Urinary bladder (tissue), 4 donors: Measurements from ENCODE around the gene C6orf15. TPM values are rescaled to one million over a fixed set of nuclear protein-coding genes. Genes with fewer than 3 reads are reported as not detected.

ENCODE experiments used
- DNase-seq: peaks from one replicate; pipeline ENCODE4 v3.0.0-alpha.2; 2015; ENCODE audit errors: extremely low spot score
- H3K27ac ChIP-seq: one replicate; pipeline ENCODE4 v1.5.1; 2013; ENCODE audit warnings: low read depth, mild to moderate bottlenecking, moderate library complexity
- H3K36me3 ChIP-seq: one replicate; pipeline ENCODE4 v1.6.1; 2013; ENCODE audit warnings: mild to moderate bottlenecking, moderate library complexity; ENCODE audit not compliant: insufficient read depth
- H3K4me1 ChIP-seq: one replicate; pipeline ENCODE4 v1.6.1; 2013; ENCODE audit warnings: mild to moderate bottlenecking, moderate library complexity; ENCODE audit not compliant: insufficient read depth
- H3K4me3 ChIP-seq: one replicate; pipeline ENCODE4 v1.5.1; 2013; ENCODE audit warnings: low read depth, low read length
- WGBS: extraction: QIAGEN DNeasy Blood & Tissue Kit; methylation state at CpG from one replicate; pipeline ENCODE4 v1.1.7; 2013; 5-methylcytosine and 5-hydroxymethylcytosine counted together
- polyA plus RNA-seq: library from polyadenylated mRNA; stranded (reverse); fragments of 200-250 nt; gene quantifications from one replicate; pipeline ENCODE4 v1.2.3, GENCODE V29; 2013
- total RNA-seq: library from RNA; depleted of rRNA; stranded (reverse); fragments of >200 nt; gene quantifications from one replicate; pipeline ENCODE4 v1.2.3, GENCODE V29; 2014
- donor health status: healthy with polysubstance abuse.
- donor health status: healthy.

Gene C6orf15
- total and polyA plus RNA-seq, 2 donors = not detected

DNA sequence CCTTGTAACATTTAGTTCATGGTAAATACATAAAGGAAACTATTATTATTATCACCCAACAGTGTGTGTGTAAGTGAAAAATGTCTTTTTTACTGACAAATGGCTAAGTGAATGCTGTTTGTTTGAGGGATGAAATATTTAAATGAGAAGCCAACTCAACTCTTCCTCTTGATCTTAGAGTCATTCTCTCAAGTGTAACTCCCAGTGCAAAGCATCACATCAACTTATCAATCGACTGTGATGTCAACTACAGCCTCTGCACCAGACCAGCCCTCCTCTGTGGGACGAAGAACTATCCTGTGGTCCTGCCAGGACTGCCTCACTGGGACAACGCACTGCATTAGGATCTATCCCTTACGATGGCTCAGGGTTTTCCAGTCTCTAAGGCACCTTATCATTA is 5.3 kb downstream of the C6orf15 start:
- H3K4me3 ChIP-seq = no peak overlapping the region
- peaks cover 1% of the 10 kb centered on the region for H3K4me1 ChIP-seq
- no peak overlapping the region for H3K27ac ChIP-seq
- DNase-seq = no peak
- 66% methylated on average over 4 of the region's 4 CpGs for WGBS
- H3K36me3 ChIP-seq = no peaks in the 10 kb centered on the region

DNA sequence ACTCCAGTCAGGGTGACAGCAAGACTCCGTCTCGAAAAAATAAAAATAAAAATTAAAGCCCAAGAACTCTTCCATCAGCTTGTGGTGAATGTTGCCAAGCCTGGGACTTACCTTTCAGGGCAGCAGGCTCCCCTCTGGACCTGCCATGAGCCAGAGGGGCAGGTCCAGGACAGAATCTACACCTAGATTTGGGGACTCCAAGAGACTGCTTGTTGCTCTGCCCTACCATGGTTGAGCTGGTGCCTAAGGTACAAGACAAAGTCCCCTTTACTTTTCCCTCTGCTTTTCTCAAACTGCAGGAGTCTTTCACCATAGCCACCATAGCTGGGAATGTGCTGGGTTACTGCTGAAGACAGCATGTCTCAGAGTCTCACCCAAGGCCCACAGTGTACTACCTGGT is 9.2 kb downstream of the C6orf15 start:
- Histone ChIP-seq H3K4me3 (no peak overlapping the region), H3K27ac (no peak overlapping the region), H3K36me3 (no peaks in the 10 kb centered on the region), H3K4me1 (peaks cover 1% of the 10 kb centered on the region)
- 94% methylated on average over 2 of the region's 2 CpGs for WGBS
- no peak for DNase-seq

DNA sequence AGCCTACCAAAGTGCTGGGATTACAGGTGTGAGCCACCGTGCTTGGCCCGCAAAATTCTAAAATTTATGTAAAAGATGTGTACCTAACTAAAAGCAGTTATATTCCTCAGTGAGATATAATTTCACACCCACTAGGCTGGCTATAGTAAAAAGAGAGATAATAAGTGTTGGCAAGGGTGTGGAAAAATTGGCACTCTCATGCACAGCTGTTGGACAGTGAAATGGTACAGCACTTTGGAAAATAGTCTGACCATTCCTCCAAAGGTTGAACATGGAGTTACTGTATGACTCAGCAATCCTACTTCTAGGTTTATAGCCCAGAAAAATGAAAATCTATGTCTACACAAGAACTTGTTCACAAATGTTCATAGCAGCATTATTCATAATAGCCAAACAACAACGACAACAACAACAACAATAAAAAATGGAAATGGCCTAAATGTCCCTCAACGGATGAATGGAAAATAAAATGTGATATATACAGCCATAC is 13.9 kb downstream of the C6orf15 start:
- DNase-seq = no peak
- H3K4me1 ChIP-seq = peaks cover 1% of the 10 kb centered on the region
- no peak overlapping the region for H3K27ac ChIP-seq
- 91% methylated on average over 4 of the region's 4 CpGs for WGBS
- no peaks in the 10 kb centered on the region for H3K36me3 ChIP-seq
- no peak overlapping the region for H3K4me3 ChIP-seq

DNA sequence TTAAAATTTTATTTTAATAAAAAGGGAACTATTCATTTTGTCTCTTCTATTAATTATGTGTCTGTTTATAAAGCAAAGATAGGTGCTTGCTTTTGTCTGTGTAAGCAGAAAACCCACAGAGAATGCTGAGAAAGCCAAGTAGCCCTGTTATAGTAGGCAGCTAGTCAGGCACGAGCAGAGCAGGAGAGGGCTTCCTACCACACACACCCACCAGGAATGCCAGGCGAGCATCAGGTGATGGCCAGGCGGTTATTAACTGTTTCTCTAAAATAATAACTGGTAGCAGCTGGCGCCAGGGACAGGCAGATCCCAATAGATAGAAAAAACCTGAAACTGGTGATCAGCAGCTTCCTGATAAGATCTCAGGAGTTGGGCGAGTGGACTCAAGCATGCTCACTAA is 15.7 kb downstream of the C6orf15 start:
- H3K36me3 ChIP-seq = no peaks in the 10 kb centered on the region
- H3K27ac ChIP-seq = no peak overlapping the region
- DNase-seq = no peak
- no peaks in the 10 kb centered on the region for H3K4me1 ChIP-seq
- H3K4me3 ChIP-seq = no peak overlapping the region
- 67% methylated on average over 5 of the region's 5 CpGs for WGBS

DNA sequence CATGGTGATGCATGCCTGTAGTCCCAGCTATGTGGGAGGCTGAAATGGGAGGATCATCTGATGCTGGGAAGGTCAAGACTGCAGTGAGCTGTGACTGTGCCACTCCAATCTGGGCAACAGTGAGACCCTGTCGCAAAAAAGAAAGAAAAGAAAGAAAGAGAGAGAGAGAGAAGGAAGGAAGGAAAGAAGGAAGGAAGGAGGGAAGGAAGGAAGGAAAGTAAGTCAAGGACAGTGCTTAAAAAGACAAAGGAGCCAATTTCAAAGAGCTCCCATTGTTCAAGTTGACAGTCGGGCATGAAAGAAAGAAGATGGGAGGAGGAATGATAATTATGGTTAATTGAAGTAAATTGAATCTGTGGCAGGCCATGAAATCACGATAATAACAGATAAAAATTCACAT is 16.2 kb downstream of the C6orf15 start:
- DNase-seq = no peak
- no peak overlapping the region for H3K27ac ChIP-seq
- 80% methylated on average over 3 of the region's 3 CpGs for WGBS
- no peaks in the 10 kb centered on the region for H3K36me3 ChIP-seq
- no peaks in the 10 kb centered on the region for H3K4me1 ChIP-seq
- no peak overlapping the region for H3K4me3 ChIP-seq

DNA sequence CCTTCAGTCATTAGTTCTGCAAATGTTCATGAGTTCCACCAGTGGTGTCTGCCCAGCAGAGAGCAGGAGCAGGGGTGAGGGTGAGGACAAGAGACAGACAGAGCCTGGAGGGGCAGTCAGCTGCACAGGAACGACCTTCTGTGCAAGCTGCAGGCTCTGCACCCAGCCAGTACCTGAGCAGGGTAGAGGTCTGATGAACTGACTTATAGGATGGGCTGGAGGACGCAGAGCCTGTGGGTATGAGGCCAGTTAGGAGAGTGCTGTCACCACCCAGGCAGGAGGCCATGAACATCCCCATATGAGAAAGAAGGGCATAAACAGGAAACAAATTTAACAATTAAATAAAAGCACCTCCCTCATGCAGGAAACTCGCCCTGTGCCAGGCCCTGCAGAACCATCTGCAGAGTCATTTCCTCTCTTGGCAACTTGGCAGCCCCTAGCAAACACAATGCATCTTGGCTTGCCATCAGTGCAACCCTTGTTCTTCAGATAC is 17.9 kb downstream of the C6orf15 start:
- no peaks in the 10 kb centered on the region for H3K36me3 ChIP-seq
- H3K4me3 ChIP-seq = no peak overlapping the region
- no peaks in the 10 kb centered on the region for H3K4me1 ChIP-seq
- no peak for DNase-seq
- WGBS = 59% methylated on average over 3 of the region's 3 CpGs
- H3K27ac ChIP-seq = no peak overlapping the region

DNA sequence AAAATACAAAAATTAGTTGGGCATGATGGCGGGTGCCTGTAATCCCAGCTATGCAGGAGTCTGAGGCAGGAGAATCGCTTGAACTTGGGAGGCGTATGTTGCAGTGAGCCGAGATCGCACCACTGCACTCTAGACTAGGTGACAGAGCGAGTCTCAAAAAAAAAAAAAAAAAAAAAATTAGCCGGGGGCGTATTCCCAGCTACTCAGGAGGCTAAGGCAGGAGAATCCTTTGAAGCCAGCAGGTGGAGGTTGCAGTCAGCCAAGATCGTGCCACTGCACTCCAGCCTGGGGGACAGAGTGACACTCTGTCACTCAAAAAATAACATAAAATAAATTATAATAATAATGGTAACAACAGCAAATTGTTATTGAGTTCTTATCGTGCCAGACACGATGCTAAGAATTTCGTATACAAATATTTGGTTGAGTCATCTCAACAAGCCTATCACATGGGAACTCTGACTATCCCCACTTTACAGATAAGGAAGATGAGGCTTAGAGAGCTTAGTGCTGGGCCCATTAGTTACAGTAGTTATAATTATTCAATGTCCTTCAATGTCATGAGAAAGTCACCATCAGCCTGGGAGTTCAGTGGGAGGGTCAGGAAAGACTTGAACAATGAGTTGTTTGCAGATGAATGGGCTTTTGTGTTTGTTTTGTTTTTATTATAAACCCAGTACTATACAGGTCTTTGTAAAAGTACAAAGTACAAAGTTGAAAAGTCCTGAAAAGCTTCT is 19.4 kb downstream of the C6orf15 start:
- Histone ChIP-seq H3K27ac (no peak overlapping the region), H3K4me1 (no peaks in the 10 kb centered on the region), H3K36me3 (no peaks in the 10 kb centered on the region), H3K4me3 (no peak overlapping the region)
- 82% methylated on average over 12 of the region's 12 CpGs for WGBS
- DNase-seq = no peak

DNA sequence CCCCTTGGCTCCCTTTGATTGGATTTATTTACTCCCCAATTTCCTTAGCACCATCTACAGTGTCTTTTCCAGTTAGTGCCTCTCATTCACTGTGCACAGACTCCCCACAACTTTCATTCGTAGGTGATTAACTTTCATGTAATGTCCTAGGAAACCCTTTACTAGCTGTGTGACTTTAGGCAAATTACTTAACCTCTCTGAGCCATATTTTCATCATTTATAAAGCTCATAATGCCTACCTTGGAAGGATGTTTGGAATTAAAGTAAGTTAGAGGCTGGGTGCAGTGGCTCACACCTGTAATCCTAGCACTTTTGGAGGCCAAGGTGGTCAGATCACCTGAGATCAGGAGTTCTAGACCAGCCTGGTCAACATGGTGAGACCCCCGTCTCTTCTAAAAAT is 20.1 kb downstream of the C6orf15 start:
- no peaks in the 10 kb centered on the region for H3K4me1 ChIP-seq
- DNase-seq = no peak
- H3K36me3 ChIP-seq = no peaks in the 10 kb centered on the region
- no peak overlapping the region for H3K27ac ChIP-seq
- no peak overlapping the region for H3K4me3 ChIP-seq
- 90% methylated on average over 2 of the region's 2 CpGs for WGBS

DNA sequence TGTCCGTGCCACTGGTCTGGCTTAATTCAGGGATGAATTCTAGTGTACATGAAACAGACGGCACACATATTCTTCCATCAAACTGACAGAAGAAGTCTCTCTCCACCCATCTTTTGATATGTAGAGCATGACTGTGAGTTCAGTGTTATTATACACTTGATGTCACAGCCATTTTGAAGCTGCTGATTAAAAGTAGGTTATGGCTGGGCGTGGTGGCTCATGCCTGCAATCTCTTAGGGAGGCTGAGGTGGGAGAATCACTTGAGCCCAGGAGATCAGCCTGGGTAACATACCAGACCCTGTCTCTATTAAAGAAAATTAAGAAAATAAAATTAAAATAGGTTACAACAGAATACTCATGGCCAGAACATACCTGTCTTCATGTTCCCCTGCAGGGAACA is 20.7 kb downstream of the C6orf15 start:
- no peak for DNase-seq
- 45% methylated on average over 3 of the region's 3 CpGs for WGBS
- no peaks in the 10 kb centered on the region for H3K36me3 ChIP-seq
- H3K27ac ChIP-seq = no peak overlapping the region
- H3K4me1 ChIP-seq = no peaks in the 10 kb centered on the region
- H3K4me3 ChIP-seq = no peak overlapping the region

DNA sequence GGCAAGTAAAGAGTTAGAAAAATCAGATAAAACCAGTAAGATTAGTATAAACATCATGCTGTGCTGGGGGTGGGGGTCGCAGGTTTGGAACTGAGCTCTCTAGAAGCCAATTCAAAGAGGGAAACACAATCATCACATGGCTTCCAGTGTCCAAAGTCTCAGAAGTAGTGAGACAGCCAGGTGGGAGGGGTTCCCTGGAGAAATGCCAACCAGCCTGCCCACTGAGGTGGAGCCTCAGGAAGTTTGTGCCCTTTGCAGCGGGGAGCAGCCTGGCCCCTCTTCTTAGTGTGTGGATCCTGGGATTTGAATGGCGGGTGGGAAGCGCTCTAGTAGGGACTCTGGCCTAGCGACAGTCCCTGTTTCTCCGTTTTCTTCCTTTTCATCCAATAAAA is 21.4 kb downstream of the C6orf15 start:
- 88% methylated on average over 6 of the region's 6 CpGs for WGBS
- H3K27ac ChIP-seq = no peak overlapping the region
- no peaks in the 10 kb centered on the region for H3K36me3 ChIP-seq
- H3K4me3 ChIP-seq = no peak overlapping the region
- no peak for DNase-seq
- no peaks in the 10 kb centered on the region for H3K4me1 ChIP-seq

DNA sequence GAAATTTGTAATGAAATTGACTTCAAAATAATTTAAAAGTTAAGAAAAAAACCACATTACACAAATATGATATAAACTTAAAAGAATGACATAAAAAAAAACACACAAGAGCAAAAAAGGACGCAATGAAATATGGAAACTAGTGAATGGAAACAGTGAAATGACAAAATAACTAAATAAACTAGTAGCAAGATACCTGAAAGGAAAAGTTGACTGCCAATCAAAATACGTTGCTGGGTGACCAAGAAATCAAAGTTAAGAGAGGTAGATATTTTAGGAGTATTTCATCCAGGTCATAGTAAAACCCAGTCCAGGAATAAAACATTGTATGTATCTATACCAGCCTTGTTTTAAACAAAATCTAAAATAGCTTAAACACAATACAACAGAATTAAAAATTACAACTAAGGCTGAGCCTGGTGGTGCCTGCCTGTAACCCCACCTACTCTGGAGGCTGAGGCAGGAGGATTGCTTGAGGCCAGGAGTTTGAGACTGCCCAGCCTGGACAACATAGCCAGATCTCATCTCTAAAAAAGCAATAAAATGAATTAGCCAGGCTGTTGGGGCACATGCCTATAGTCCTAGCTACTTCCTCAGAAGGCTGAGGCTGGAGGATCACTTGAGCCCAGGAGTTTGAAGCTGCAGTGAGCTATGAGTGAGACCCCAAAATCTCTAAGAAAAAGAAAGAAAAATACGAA is 22.0 kb downstream of the C6orf15 start:
- H3K4me1 ChIP-seq = no peaks in the 10 kb centered on the region
- no peaks in the 10 kb centered on the region for H3K36me3 ChIP-seq
- no peak overlapping the region for H3K27ac ChIP-seq
- H3K4me3 ChIP-seq = no peak overlapping the region
- DNase-seq = no peak
- 87% methylated on average over 3 of the region's 3 CpGs for WGBS

DNA sequence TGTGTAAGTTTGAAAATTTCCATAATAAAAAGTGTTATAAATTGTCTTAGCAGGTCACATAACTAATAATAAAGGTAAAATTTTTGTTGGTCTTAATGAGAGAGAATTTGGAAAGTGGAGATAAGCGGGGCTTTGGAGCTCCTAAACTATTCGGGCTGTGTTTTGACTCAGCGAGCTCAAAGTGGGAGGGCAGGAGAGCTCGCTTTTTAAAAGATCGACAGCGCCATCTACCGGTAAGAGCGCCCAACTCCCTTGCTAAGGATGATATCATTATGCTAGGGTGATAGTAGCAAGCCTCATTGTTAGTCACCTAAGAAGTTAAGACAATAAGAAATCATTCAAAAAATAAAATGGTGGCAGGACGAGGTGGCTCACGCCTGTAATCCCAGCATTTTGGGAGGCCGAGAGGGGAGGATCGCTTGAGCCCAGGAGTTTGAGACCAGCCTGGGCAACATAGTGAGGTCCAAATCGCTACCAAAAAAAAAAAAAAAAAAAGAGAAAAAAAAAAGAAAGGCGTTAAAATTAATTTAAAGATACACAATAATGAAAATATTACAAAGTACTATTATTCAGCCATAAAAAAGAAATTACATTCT is 24.8 kb downstream of the C6orf15 start:
- DNase-seq = peak; percentile 89
- Histone ChIP-seq H3K4me1 (no peaks in the 10 kb centered on the region), H3K27ac (no peak overlapping the region), H3K4me3 (no peak overlapping the region), H3K36me3 (no peaks in the 10 kb centered on the region)
- WGBS = 13% methylated on average over 14 of the region's 14 CpGs

DNA sequence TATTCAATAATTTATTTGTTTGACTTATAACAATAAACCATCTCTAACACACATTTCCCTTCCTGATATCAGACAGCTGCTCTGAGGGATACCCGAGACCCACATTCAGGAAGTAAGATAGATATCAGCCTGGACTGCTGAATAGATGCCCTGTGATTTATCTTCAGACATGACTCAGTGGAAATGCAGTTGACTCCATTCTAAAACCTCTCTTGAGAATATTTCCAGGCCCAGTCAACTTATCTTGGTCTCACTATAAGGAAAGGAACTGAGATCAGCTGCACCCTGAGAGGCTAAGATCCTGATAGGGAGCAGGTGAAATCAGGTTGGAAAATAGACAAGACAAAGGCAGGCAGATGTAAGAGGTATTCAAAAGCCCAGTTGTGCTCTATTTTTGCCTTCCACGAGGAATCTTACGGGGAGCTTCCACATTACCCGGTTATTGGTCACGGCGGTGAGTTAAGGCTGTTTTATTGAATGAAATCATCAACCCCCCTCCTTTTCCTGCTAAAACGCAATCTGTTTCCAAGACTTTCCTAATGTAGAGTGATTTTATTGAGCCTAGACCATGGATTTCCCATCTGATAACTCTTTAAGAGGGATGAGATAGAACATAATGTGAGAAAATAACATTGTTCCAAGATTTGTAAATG is 25.5 kb downstream of the C6orf15 start:
- no peaks in the 10 kb centered on the region for H3K36me3 ChIP-seq
- no peak for DNase-seq
- 15% methylated on average over 7 of the region's 7 CpGs for WGBS
- no peak overlapping the region for H3K4me3 ChIP-seq
- H3K4me1 ChIP-seq = no peaks in the 10 kb centered on the region
- H3K27ac ChIP-seq = no peak overlapping the region
